HG02678 (cell line): ENCODE data around the gene HOXD10.

Experiments
- ATAC-seq: cut with Tn5 transposase; IDR thresholded peaks from one replicate; pipeline ENCODE4 v1.9.1; 2021; ENCODE audit warnings: mild to moderate bottlenecking, moderate library complexity; ENCODE audit not compliant: unreplicated experiment

The HOXD10 gene

DNA sequence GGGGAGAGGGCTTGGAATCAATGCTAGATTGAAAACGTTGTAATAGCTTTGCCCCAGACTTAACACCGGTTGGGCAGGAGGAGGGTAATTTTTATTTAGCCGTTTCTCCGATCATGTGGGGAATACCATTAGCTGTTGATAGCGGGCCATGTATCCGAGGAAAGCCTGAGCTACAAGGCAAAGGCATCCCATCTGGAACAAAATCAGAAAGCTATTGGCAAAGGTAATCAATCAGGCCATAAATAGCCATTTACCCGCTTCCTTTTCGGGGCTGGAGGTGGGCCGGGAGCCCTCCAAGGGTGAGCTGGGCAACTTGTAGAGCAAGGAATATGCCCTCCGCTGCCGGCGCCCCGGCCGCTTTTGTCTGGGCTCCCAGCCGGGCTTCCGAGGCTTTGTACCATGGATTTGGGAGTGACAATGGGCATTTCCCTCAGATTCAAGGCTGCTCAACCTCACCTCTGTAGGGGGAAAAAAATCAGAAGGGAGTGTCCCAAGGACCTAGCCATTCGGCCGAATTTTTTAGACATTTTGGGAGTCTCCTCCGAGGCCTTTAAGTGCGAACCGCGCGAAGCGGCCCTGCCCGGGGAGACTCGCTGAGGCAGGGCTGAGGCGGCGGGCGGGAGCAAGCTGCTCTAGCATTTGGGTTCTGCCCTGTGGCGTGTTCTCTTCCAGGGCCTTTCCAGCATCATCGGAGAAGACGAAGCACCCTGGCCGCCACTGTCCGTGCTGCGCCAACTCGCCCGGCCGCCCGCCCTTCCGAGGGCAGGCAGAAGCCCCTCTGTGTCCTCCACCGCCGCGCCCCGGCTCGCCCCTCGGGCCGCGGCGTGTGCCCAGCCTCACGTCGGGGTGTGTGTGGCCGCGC, 4.8 kb downstream of the HOXD10 start:
- no peak for ATAC-seq

DNA sequence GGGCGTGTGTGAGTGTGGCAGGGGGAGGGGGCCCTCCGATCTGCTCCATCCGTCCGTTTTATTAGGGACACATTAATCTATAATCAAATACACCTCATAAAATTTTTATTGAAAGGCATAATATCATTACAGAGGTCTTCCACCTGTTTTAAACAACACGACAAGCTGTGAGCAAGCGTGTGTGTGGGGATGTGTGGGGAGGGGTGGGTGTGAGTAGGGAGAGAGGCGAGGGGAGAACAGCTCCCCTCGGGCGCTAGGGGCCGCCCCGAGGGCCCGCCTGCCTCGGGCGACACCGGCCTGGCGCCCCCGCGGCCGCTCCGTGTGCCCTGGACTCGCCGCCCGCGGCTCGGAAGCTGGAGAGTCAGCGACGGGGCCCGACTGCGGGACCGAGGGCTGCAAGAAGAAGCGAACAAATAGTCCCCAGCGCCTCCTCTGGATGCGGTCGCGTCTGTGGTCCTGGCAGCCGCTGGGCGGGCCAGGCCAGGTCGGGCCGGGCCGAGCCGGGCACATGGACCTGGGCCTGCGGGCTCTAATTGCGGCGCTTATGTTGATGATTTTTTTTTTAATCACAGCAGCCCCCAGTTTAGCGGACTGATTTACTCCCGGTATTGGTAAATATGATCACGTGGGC, 5.6 kb downstream of the HOXD10 start:
- no peak for ATAC-seq

DNA sequence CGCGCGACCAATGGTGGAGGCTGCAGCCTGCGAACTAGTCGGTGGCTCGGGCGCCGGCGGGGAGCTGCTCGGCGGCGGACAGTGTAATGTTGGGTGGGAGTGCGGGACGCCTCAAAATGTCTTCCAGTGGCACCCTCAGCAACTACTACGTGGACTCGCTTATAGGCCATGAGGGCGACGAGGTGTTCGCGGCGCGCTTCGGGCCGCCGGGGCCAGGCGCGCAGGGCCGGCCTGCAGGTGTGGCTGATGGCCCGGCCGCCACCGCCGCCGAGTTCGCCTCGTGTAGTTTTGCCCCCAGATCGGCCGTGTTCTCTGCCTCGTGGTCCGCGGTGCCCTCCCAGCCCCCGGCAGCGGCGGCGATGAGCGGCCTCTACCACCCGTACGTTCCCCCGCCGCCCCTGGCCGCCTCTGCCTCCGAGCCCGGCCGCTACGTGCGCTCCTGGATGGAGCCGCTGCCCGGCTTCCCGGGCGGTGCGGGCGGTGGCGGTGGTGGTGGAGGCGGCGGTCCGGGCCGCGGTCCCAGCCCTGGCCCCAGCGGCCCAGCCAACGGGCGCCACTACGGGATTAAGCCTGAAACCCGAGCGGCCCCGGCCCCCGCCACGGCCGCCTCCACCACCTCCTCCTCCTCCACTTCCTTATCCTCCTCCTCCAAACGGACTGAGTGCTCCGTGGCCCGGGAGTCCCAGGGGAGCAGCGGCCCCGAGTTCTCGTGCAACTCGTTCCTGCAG, 6.3 kb downstream of the HOXD10 start, which contains the start of gene HOXD9:
HOXD9 (plus strand) TSS at position 37 of the 728 bp plus-strand sequence; CDS start at position 87, 50 bp downstream.
- no peak for ATAC-seq

DNA sequence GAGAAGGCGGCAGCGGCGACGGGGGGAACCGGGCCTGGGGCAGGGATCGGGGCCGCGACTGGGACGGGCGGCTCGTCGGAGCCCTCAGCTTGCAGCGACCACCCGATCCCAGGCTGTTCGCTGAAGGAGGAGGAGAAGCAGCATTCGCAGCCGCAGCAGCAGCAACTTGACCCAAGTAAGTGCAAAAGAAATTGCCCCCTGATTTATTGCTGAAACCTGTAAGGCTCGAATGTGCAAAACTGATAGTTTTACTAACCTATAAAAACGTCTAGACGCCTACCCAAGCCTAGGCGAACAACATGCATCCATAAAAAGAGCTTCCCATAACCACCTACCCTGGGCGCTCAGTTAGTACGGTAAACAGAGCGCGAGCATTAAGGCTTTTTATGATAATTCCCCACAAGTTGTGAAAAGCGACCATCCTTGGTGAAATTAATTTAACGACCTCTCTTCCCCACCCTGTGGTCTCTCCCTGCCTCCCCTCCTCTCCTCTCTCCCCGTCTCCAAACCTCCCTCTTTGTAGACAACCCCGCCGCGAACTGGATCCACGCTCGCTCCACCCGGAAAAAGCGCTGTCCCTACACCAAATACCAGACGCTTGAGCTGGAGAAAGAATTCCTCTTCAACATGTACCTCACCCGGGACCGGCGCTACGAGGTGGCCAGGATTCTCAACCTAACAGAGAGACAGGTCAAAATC, 7.0 kb downstream of the HOXD10 start:
- no peak for ATAC-seq

DNA sequence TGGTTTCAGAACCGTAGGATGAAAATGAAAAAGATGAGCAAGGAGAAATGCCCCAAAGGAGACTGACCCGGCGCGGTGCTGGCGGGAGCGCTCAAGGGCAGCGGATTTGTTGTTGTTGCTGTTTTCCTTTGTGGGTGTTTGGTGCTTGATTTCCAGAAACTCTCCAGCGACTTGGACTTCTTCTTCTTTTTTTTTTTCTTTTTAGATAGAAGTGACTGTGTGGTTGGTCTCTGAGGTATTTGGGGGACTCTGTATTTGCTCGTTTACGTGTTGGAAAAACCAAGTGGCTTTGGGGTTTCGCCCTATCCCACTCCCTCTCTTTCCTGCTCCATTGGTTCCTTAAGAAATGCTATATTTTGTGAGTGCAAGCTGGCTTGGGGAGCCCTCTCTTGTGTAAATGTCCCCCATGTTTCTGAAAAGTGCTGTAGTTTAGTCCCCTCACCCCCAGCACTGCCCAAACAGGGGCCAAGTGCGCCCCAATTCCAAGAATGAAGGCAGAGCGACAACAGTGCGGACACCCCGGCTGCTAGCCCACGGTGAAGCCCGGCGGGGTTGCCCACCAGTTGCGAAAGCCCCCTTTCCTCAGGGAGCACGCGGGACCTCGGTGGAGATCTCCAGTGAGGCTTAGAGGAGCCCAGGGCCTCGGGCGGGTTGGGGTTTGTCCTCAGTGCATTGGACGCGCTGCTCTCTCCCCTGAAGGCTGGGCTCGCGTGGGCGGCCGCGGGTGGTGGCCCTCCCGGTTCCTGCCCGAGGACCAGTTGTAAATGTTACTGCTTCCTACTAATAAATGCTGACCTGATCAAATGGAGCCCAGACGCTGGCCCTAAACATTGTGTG, 7.8 kb downstream of the HOXD10 start:
- ATAC-seq = no peak

DNA sequence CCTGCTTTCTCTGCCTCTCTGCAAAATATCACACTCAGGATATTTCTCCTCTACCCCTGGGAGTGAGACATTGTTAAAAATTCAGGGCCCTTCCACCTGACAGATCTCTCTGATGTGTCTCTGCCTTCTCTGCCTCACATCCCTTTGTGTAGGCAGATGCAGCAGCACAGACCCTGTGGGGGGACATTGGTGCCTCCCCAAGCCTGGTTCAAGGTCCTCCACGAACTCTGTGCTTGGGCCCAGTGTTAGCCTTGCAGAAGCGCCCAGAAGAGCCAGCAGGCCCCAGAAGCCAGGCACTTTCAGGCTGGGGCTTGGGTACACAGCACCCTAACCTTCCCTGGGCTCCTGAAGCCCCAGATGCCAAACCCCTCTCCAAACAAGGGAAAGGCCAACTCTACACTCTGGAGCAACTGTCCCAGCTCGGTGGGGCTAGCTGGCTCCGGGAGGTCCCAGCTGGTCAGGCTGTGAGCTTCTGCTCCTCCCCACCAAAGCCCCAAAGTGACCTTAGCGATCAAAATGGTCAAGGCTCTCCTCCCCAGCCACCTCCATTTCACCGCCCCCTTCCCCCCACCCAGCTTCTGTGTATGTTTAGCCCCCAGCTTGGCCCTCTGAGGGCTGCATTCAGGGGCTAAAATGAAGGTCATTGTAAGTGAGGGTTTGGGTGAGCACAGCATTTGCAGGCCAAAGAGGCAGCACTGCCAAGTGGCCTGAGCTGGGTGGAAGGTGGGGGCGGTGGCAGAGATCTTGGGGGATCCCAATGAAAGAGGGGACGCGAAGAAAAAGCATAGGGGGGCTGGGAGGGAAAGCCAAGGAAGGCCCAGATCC, 8.6 kb downstream of the HOXD10 start:
- no peak for ATAC-seq

DNA sequence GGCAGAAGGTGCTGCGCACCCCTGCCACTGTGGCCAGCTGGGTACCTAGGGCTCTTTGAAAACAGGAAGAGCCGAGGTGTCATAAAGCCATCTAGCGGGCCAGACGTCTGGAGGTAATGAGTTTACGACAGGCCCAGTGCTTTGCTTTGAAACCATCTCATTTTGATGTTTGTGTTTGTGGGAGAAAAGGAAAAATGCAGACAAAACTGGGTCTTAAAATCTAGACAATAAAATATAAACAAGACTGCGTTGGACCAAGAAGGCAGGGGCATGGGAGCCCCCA, 9.1 kb downstream of the HOXD10 start:
- ATAC-seq = no peak

DNA sequence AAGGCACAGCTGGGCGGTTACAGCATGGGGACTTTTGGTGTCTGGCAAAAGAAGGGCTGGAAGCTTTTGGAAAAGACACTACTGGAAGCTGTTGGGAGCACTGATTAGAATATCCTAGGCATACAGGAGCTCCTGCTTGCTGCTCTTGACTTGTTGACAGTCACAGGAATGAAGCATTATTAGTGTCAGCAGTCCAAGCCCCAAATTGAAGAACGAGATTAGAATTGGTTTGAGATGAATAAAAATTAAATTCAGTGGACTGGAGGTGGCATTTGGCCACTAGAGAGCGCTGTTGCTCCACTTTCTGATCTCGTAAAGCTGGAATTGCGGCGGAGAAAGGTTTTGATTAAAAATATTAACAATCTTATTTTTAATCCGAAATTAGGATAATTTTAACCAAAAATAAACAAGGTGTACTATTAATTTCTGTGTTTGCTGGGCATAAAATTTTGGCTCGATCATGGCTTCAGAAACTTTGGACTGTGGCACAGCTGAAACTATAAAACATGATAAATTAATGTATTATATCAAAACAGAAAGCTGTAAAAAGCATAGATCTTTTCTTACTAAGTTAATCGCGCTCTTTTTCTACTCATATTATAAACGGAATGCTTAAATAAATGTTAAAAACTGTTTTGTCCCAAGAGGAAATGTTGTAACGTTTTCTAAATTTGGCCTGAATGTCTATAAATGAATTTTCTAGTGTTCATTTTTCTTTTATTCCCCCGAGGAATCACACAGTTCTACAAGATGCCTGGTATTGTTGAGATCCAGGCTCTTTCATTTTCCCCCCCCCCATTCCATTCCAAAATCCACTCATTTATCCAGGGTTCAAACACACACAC, 10.6 kb downstream of the HOXD10 start:
- ATAC-seq = no peak

DNA sequence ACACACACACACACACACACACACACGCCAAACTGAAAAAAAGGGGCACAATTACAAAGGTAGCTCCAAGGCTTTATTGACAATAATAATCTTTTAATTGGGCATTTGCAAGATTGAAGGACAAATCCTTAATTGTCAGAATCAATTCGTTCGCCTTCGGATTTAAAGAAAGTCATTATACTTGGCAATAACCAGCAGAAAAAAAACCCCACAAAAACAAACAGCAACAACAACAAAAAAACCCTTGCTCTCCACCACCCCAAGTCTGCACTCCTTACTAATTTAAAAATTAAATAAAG, 11.1 kb downstream of the HOXD10 start:
- no peak for ATAC-seq

DNA sequence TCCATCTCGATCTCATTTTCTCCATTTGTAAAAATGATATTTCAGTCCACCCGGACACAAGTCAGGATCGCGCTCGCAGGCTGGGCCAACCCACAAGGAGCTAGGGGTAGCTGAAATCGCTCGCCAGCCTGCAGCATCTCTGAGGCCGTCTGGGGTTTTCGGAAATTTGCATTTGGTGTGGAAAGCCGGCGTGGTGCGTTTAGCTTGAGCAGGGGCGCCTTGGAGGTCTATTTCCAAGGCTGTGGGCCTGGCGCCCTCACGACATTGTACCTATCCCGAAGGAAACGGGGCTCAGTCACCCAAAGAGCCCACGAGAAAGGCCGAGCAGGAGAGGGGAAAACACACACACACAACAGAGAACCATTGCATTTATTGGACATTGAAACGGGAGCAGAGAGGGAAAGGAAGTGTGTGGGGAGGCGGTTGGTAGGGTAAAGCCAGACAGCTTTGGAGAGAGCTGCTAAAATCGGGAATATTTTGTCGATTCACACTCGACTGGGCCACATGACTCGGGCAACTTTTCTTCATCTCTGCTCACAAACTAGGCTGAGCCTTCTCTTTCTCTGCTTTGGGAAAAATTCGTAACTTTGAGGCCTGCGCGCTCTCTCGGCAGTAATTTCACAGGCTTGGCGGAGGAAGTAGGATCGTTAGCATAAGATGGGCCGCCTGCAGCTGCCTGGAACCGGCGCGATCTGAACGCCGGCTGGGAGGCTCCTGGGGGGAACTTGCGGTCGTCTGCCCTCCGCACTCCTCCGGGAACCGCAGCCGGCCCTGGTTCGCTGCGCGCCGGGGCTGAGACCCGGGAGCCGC, 11.8 kb downstream of the HOXD10 start:
- ATAC-seq = no peak

DNA sequence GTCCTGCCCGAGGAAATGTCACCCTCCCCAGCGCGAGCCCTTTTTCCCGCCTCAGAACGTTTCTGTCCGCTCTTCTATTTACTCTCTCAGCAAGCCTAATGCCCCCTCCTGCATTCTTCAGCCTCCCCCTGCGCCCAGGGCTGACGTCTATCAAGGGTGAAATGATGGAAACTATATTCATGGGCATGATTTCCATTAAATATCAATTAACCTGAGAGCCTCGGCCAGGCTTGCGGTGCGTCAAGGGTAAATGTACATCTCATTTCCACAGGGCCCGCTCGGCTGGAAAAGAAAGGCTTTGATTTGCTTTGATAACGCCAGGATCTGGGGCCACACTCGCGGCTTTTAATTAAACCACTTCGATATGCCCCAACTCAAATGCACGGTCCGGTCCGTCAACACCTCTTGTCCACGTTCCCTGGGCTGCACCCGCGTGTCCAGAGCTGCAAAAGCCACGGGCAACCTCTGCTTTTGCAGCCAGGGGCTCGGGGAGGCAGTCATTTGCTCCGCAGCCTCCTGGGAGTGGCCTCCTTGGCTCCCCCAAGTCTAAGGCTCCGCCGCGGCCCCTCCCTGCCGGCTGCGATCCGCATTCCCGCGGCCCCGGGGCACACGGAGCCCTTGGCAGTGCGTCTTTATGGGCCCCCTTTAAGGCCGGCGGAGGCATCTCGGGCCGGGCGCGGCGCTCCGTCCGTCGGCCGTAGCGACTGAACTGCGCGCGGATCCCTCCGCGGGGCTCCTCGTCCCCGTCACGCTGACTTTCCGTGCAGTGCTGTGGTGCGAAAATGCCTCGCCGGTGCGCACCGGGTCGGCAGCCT, 12.6 kb downstream of the HOXD10 start, which contains the start of gene HOXD8:
HOXD8 (plus strand) TSS at position 724 of the 815 bp plus-strand sequence. CDS start 662 bp downstream, outside the sequence.
- ATAC-seq = no peak

DNA sequence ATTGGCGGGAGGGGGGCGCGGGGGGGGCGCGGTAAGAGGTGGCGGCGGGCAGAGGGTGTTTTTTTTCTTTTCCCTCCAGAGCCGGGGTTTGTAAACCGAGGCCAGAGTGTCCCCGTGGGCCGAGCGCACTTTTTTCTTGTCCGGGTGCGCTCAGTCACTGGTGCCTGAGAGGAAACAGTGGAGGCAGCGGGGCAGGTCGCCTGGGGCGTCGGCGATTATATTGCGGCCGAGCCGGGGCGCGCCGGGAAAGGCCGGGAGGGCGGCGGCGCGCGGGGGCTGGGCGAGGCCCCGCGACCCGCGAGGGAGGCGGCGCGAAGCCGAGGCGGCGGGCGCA, 13.2 kb downstream of the HOXD10 start:
- no peak for ATAC-seq

DNA sequence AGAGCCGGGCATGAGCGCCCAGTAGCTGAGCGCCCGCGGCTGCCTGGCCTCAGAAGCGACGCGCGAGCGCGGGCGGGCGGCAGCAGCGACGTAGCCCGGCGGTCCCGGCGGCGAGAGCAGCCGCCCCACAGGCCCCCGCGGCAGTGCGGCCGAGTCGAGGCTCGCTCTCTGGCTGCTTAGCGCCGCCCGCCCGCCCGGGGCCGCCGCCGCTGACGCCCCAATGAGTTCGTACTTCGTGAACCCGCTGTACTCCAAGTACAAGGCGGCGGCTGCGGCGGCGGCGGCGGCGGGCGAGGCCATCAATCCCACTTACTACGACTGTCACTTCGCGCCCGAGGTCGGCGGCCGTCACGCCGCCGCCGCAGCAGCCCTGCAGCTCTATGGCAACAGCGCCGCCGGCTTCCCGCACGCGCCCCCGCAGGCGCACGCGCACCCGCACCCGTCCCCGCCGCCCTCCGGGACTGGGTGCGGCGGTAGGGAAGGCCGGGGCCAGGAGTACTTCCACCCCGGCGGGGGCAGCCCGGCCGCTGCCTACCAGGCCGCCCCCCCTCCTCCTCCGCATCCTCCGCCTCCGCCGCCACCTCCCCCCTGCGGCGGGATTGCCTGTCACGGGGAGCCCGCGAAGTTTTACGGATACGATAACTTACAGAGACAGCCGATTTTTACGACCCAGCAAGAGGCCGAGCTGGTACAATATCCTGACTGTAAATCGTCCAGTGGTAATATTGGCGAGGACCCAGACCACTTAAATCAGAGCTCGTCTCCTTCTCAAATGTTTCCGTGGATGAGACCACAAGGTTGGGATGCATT, 13.8 kb downstream of the HOXD10 start:
- ATAC-seq = no peak

DNA sequence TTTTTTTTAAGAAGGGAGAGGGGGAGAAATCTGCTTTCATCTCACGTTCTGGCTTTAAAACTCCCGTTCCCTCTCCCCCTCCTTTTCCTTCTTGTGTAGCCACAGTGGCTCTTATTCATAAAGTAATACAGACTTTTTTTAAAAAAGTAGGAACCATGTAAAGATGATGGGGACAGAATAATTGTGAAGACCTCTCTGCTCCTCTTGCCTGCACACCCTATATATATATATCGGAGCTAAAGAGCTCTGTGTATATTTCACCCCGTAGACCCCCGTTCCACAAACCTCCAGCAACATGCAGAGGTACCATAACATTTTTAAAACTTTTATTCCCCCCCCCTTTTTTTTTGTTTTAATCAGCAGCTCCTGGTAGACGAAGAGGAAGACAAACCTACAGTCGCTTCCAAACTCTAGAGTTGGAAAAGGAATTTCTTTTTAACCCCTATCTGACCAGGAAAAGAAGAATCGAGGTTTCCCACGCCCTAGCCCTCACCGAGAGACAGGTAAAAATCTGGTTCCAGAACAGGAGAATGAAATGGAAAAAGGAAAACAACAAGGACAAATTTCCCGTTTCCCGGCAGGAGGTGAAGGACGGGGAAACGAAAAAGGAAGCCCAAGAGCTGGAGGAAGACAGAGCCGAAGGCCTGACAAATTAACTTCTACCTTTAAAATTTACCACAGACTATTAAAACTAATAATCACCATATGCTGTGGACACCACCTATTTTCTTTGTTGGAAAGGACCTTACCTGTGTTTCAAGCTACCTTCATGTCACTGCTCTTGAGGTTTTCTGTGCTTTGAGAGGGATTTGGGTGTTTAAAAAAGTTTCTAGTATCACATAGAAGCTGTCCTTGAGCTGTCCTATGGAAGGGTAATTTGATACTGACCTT, 14.6 kb downstream of the HOXD10 start:
- no peak for ATAC-seq

DNA sequence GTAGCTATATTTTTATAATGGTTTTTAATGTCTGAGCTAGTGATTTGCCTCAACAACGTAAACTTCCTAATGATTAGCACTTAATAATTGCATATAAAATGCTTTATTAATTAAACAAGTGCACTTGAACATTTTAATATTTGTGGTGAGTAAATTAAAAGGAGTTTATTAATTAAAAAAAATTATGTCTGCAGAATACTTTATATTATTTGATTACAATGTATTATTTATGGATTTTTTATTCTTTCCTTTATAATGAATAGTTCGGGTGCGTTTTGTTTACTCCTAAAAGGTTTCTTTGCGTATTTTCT, 15.2 kb downstream of the HOXD10 start:
- no peak for ATAC-seq
